NB4 (cell line): Measurements from ENCODE around the gene PSMB5.

Source experiments
- MYC ChIP-seq: IDR thresholded peaks from 2 replicates; pipeline ENCODE4 v1.6.1; 2011; ENCODE audit warnings: low read depth, low read length
- POLR2A ChIP-seq: IDR thresholded peaks from 2 replicates; pipeline ENCODE4 v1.6.1; 2011; ENCODE audit warnings: mild to moderate bottlenecking; ENCODE audit not compliant: insufficient read length; ENCODE audit errors: extremely low read depth
- TF ChIP-seq, protein P1 (sequence below): IDR thresholded peaks from one replicate; pipeline ENCODE4 v1.5.1; 2012; ENCODE audit warnings: low read depth, low read length
- TF ChIP-seq, protein P2 (sequence below): IDR thresholded peaks from 2 replicates; pipeline ENCODE4 v1.6.1; 2011; ENCODE audit warnings: low read depth, low read length

DNA sequence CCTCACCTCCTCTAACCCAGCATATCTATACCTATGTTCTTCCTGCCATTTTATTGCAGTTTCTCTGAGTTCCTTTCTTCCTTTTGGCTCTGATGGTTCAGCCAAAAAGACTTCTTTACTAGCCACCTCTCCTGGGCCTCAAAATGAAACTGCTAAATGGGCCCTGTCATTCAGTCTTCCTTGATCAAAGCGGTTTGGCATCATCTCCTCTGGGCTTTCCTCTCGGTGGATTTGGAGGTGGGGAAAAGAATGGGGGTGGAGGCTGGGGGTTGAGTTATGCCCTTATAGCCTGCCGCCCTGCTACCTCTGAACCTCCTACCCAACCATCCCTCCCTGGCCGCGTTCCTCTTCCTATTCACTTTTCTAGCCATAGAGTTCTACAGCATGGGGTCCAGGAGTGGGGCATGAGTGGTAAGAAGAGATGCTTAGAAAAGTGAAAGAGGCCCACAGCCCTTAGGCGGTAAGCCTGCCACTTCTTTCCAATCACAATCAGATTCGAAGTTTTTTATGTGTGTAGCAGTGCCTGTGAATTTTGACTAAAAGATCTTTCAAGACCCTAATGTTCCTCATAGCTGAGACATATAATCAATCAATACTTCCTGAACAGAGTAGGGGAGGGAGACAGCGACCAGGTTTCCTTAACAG lies 54.8 kb downstream of the PSMB5 start:
- TF ChIP-seq, protein P1, sequence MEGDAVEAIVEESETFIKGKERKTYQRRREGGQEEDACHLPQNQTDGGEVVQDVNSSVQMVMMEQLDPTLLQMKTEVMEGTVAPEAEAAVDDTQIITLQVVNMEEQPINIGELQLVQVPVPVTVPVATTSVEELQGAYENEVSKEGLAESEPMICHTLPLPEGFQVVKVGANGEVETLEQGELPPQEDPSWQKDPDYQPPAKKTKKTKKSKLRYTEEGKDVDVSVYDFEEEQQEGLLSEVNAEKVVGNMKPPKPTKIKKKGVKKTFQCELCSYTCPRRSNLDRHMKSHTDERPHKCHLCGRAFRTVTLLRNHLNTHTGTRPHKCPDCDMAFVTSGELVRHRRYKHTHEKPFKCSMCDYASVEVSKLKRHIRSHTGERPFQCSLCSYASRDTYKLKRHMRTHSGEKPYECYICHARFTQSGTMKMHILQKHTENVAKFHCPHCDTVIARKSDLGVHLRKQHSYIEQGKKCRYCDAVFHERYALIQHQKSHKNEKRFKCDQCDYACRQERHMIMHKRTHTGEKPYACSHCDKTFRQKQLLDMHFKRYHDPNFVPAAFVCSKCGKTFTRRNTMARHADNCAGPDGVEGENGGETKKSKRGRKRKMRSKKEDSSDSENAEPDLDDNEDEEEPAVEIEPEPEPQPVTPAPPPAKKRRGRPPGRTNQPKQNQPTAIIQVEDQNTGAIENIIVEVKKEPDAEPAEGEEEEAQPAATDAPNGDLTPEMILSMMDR, result no peak
- TF ChIP-seq POLR2A (no peak), MYC (no peak)
- TF ChIP-seq, protein P2, sequence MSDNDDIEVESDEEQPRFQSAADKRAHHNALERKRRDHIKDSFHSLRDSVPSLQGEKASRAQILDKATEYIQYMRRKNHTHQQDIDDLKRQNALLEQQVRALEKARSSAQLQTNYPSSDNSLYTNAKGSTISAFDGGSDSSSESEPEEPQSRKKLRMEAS, result no peak
